Ishikawa (cell line): ENCODE data around the gene APOC3.

Experiments used
- CEBPB ChIP-seq: IDR thresholded peaks from 2 replicates; pipeline ENCODE4 v1.6.1; 2012
- CREB1 ChIP-seq: IDR thresholded peaks from 2 replicates; pipeline ENCODE4 v1.6.1; 2012; ENCODE audit warnings: low read depth
- EGR1 ChIP-seq: IDR thresholded peaks from 2 replicates; pipeline ENCODE4 v1.6.1; 2012
- EP300 ChIP-seq: IDR thresholded peaks from 2 replicates; pipeline ENCODE4 v1.6.1; 2012; ENCODE audit warnings: borderline replicate concordance
- FOXM1 ChIP-seq: IDR thresholded peaks from 2 replicates; pipeline ENCODE4 v1.6.1; 2012; ENCODE audit warnings: low read depth, borderline replicate concordance
- NFIC ChIP-seq: IDR thresholded peaks from 2 replicates; pipeline ENCODE4 v1.6.1; 2012
- RAD21 ChIP-seq: IDR thresholded peaks from 2 replicates; pipeline ENCODE4 v1.6.1; 2012; ENCODE audit warnings: low read depth
- TAF1 ChIP-seq: IDR thresholded peaks from 2 replicates; pipeline ENCODE4 v1.6.1; 2012; ENCODE audit warnings: low read depth, mild to moderate bottlenecking
- TCF12 ChIP-seq: IDR thresholded peaks from 2 replicates; pipeline ENCODE4 v1.6.1; 2012; ENCODE audit warnings: low read depth
- TEAD4 ChIP-seq: IDR thresholded peaks from 2 replicates; pipeline ENCODE4 v1.6.1; 2012
- YY1 ChIP-seq: IDR thresholded peaks from 2 replicates; pipeline ENCODE4 v1.6.1; 2012; ENCODE audit warnings: low read depth
- ZBTB7A ChIP-seq: IDR thresholded peaks from 2 replicates; pipeline ENCODE4 v1.6.1; 2012; ENCODE audit warnings: low read depth
- TF ChIP-seq, protein P1 (sequence below): IDR thresholded peaks from 2 replicates; pipeline ENCODE4 v1.6.1; 2012
- TF ChIP-seq, protein P2 (sequence below): IDR thresholded peaks from 2 replicates; pipeline ENCODE4 v1.6.1; 2012
- TF ChIP-seq, protein P3 (sequence below): IDR thresholded peaks from 2 replicates; pipeline ENCODE4 v1.6.1; 2012; ENCODE audit warnings: low read depth, mild to moderate bottlenecking

The APOC3 gene

DNA sequence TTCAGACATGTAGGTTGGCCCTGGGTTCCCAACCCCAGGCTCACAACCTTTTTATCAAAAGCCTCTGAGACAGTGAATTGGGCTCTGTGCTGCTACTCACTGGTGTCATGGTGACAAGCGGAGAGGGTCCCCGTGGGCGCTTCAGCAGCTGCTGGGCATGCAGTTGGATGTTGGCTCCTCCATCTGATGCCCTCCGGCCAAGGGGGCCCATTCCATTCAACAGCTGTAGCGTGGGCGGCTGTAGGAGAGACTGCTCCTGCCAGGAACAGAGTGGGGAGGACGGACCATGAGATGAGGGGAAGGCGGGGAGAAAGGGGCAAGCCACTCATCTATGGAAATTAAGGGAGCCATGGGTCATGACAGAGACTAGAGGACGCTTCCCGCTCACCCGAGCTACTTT is 43.7 kb downstream of the APOC3 start:
- no peak for TF ChIP-seq YY1
- TF ChIP-seq TAF1, result no peak
- TF ChIP-seq CREB1, result no peak
- TF ChIP-seq ZBTB7A, result no peak
- no peak for TF ChIP-seq TCF12
- no peak for TF ChIP-seq RAD21
- no peak for TF ChIP-seq FOXM1
- TF ChIP-seq TEAD4, result no peak

DNA sequence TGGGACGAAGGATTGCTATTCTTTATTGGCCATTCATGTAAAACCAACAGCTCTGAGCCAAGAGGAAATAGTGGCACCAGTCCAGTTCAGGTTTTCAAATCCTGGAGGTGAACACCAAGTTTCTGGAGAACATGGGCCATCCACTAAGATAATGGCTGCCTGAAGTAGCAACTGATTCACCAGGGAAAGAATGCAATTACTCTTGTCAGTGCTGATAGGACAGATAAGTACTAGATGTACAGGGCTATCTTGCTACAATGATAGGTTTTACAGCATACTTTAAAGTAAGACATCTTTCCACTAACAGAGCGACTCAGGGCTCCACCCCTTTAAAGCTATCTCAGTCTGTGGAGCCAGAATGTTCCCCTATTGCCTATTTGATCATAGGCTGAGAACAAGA is 44.5 kb downstream of the APOC3 start:
- no peak for TF ChIP-seq TAF1
- TF ChIP-seq TCF12, result no peak
- TF ChIP-seq CREB1, result no peak
- no peak for TF ChIP-seq NFIC
- no peak for TF ChIP-seq CEBPB
- TF ChIP-seq, protein P1, sequence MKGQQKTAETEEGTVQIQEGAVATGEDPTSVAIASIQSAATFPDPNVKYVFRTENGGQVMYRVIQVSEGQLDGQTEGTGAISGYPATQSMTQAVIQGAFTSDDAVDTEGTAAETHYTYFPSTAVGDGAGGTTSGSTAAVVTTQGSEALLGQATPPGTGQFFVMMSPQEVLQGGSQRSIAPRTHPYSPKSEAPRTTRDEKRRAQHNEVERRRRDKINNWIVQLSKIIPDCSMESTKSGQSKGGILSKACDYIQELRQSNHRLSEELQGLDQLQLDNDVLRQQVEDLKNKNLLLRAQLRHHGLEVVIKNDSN, result no peak
- no peak for TF ChIP-seq RAD21
- no peak for TF ChIP-seq FOXM1
- TF ChIP-seq, protein P2, sequence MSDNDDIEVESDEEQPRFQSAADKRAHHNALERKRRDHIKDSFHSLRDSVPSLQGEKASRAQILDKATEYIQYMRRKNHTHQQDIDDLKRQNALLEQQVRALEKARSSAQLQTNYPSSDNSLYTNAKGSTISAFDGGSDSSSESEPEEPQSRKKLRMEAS, result no peak
- TF ChIP-seq, protein P3, sequence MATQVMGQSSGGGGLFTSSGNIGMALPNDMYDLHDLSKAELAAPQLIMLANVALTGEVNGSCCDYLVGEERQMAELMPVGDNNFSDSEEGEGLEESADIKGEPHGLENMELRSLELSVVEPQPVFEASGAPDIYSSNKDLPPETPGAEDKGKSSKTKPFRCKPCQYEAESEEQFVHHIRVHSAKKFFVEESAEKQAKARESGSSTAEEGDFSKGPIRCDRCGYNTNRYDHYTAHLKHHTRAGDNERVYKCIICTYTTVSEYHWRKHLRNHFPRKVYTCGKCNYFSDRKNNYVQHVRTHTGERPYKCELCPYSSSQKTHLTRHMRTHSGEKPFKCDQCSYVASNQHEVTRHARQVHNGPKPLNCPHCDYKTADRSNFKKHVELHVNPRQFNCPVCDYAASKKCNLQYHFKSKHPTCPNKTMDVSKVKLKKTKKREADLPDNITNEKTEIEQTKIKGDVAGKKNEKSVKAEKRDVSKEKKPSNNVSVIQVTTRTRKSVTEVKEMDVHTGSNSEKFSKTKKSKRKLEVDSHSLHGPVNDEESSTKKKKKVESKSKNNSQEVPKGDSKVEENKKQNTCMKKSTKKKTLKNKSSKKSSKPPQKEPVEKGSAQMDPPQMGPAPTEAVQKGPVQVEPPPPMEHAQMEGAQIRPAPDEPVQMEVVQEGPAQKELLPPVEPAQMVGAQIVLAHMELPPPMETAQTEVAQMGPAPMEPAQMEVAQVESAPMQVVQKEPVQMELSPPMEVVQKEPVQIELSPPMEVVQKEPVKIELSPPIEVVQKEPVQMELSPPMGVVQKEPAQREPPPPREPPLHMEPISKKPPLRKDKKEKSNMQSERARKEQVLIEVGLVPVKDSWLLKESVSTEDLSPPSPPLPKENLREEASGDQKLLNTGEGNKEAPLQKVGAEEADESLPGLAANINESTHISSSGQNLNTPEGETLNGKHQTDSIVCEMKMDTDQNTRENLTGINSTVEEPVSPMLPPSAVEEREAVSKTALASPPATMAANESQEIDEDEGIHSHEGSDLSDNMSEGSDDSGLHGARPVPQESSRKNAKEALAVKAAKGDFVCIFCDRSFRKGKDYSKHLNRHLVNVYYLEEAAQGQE, result no peak
- TF ChIP-seq TEAD4, result no peak
- no peak for TF ChIP-seq YY1
- no peak for TF ChIP-seq EP300
- no peak for TF ChIP-seq ZBTB7A
- no peak for TF ChIP-seq EGR1

DNA sequence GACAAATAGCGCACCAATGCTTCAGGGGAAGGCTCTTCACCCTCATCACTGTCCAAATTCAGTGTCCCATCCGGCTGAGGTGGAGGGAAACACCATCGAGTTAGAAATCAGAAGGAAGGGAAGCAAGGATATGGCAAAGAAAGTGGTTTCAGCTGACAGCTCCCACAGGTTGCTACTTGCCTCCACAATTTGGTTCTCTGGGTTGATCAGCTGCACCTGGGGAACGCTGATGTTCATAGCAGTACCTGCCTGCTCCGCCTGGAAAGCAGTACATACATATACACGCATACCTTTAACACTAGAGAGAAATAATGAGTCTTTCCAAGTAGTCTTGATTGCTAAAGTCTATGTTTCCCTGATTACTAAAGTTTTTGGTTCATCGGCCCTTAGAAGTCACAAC is 45.5 kb downstream of the APOC3 start:
- TF ChIP-seq TAF1, result no peak
- TF ChIP-seq FOXM1, result no peak
- TF ChIP-seq RAD21, result no peak

DNA sequence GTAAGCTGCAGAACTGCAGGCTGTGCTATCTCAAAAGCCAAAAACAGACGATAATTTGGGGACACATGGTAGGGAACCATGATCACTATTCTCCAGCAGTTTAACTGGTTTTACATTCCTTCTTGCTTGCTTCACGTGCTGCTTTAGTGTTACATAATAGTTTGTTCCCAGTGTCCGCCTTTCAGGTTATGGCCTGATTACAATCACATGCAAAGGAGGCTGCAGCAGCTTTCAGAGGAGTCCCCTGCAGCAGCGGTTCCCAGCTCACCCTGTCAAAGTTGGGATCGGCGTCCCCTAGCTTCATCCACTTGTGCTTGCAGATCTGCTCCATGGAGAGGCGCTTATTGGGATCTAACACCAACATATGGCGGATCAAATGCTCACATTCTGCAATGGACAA is 46.9 kb downstream of the APOC3 start:
- TF ChIP-seq, protein P1, result no peak
- TF ChIP-seq CEBPB, result no peak
- no peak for TF ChIP-seq EP300
- no peak for TF ChIP-seq CREB1
- no peak for TF ChIP-seq RAD21
- TF ChIP-seq TAF1, result no peak
- no peak for TF ChIP-seq NFIC
- no peak for TF ChIP-seq EGR1
- TF ChIP-seq, protein P2, result no peak
- TF ChIP-seq, protein P3, result no peak
- no peak for TF ChIP-seq YY1
- no peak for TF ChIP-seq TEAD4
- no peak for TF ChIP-seq ZBTB7A
- TF ChIP-seq TCF12, result no peak

DNA sequence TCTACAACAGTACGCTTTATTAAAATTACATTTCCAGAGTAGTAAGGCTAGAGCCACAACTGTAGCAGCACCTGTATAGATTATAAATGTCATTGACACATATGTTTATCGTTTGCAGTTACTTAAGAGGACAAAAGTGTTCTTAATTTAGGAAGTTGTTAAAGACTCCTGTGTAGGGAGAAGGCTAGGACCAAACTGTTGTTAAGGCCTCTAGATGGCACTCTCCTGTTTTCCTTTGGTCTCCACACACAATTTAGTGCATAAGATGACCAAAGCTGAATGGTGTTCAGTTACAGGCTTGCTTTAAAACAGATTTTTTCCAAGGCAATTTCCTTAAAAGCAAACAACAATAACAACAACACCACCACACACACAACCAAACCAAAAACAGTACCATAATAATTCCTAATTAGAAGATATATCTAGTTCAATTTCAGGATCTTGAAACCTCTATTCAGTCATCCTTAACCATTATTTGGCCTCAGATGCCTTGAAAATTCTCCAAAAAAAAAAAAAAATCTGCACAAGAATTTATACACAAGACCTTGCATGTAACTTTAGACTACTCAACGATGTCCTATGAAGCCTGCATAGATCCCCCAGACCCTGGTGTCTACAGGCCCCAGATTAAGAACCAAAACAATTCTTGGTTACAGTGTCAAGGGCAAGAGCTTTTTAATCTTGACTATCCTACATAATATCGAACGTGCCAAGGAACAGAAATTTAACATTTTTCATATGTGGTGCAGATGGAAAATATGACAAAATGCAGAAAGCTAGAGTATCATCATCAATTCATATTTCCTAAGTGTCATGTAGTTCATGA is 50.3 kb downstream of the APOC3 start:
- TF ChIP-seq TEAD4, result no peak
- TF ChIP-seq RAD21, result peak; percentile 83

DNA sequence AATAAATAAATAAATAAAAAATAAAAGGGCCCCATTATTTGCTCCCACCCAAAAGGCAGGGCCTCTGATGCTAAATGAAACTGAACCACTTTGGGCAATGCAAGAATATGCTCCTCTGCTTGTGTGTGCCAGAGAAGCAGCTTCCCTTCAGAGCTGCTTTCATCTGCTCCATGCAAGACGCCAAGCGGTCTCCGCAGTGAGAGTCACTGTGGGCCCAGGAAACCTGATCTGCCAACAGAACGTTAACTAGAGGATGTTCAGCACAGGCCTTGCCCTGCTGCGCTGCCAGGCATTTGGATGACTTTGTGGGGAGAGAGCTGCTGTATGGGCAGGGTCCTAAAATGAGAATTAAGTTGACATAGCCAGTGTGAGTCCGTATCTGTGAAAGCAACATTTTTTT is 51.4 kb downstream of the APOC3 start:
- TF ChIP-seq, protein P2, result no peak
- TF ChIP-seq EGR1 (no peak), EP300 (no peak), NFIC (no peak), CREB1 (no peak), CEBPB (no peak), FOXM1 (no peak), RAD21 (no peak), TAF1 (no peak), TEAD4 (no peak), YY1 (no peak), ZBTB7A (no peak), TCF12 (no peak)
- TF ChIP-seq, protein P3, result no peak
- TF ChIP-seq, protein P1, result no peak
